ENCODE results near the gene ID1.

ID1 gene
- total RNA-seq, result 30.9 to 56.4 reads per million in 2 donors

- DNase-seq, result peak; percentile 75 to 89 (median 83)
These were observed at the start of gene ID1 for GRCh38 chr20:31605031-31605901. Gene ID1 (plus strand): TSS chr20:31605289. CDS start chr20:31605388, 99 bp downstream.

- peak in 1 of 5 experiments; percentile 27 for DNase-seq
These were observed 45.4 kb upstream of the ID1 start for GRCh38 chr20:31559704-31560093.

- peak; percentile 45 to 84 (median 66) for DNase-seq
These were observed 44.9 kb upstream of the ID1 start for GRCh38 chr20:31560094-31560745.

- no peak for DNase-seq
These were observed 44.1 kb upstream of the ID1 start for GRCh38 chr20:31560746-31561598.

GRCh38 chr20:31562241-31562640 lies 42.8 kb upstream of the ID1 start:
- DNase-seq, result no peak

GRCh38 chr20:31564284-31564683 lies 40.8 kb upstream of the ID1 start:
- no peak for DNase-seq

GRCh38 chr20:31565699-31566318 lies 39.3 kb upstream of the ID1 start:
- DNase-seq, result no peak

- DNase-seq, result no peak
These were observed 38.8 kb upstream of the ID1 start for GRCh38 chr20:31566319-31566657.

GRCh38 chr20:31566658-31567379 lies 38.3 kb upstream of the ID1 start:
- peak in 1 of 5 experiments; percentile 34 for DNase-seq

GRCh38 chr20:31567380-31567720 lies 37.7 kb upstream of the ID1 start:
- no peak for DNase-seq

GRCh38 chr20:31568041-31568731 lies 36.9 kb upstream of the ID1 start:
- no peak for DNase-seq

- DNase-seq, result no peak
These were observed 36.3 kb upstream of the ID1 start for GRCh38 chr20:31568773-31569162.

- peak; percentile 36 to 52 (median 45) for DNase-seq
These were observed 35.7 kb upstream of the ID1 start for GRCh38 chr20:31569163-31570020.

GRCh38 chr20:31570021-31570463 lies 35.0 kb upstream of the ID1 start:
- no peak for DNase-seq

GRCh38 chr20:31570735-31571617 lies 34.1 kb upstream of the ID1 start:
- DNase-seq, result no peak

GRCh38 chr20:31572042-31572700 lies 32.9 kb upstream of the ID1 start:
- DNase-seq, result no peak

GRCh38 chr20:31572701-31573554 lies 32.2 kb upstream of the ID1 start:
- peak; percentile 71 to 90 (median 79) for DNase-seq

Measured in T-helper 2 cell (primary cell).